ENCODE results near the gene CLNK.

Gene CLNK

DNA sequence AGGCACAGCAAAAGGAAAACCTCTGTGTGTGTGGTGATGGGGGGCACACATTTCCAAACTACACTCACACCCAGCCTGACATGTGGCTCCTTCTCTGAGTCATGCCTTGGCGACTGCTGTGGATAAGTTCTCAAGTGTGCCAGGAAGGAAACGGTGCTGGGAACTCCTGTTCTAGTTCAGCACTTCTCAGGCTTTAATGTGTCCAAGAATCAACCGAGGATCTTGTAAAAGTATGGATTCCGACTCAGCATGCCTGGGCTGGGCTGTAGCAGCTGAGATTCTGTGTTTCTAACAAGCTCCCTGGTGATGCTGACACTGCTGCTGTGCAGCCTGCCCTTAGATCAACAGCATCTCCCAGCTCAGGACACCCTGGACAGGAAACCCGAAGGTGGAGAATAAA lies 20.2 kb downstream of the CLNK start:
- Mint-ChIP-seq H3K36me3 (ENCODE audit: low read depth) (no peaks in the 10 kb centered on the region), H3K27ac (no peak overlapping the region), H3K4me3 (no peak overlapping the region), H3K27me3 (peaks cover 3% of the 10 kb centered on the region), H3K9me3 (no peaks in the 10 kb centered on the region), H3K4me1 (ENCODE audit: low read depth) (no peaks in the 10 kb centered on the region)
- intact Hi-C loops (cut with micrococcal nuclease): no loop called here

- intact Hi-C loops (cut with micrococcal nuclease): no loop called here
Observed at GRCh38 chr4:10662937-10663336, 21.6 kb downstream of the CLNK start.

DNA sequence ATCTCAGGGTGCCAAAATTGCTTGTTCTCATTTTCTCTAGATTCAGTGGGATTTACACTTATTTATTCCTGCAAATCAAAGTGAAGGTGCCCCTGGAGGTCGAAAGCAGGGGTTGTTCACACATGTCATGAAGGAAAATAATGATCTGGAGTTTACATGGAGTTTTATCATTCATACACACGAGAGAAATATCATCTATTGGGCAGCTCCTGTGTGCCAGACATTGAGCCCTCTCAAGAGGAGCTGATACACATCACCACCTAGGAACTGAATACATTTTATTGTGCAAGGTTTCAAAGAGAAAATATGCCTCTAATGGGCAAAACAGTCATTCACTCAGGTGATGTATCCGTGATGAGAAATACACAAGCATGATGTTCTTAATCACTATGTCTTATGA lies 23.5 kb downstream of the CLNK start:
- Mint-ChIP-seq H3K9me3 (no peaks in the 10 kb centered on the region), H3K27ac (no peak overlapping the region), H3K4me1 (ENCODE audit: low read depth) (no peaks in the 10 kb centered on the region), H3K4me3 (no peak overlapping the region), H3K36me3 (ENCODE audit: low read depth) (no peaks in the 10 kb centered on the region), H3K27me3 (no peaks in the 10 kb centered on the region)
- intact Hi-C loops (cut with micrococcal nuclease): no loop called here

More at GRCh38 chr4:10662937-10663336, 21.6 kb downstream of the CLNK start:
- H3K9me3 Mint-ChIP-seq: no peaks in the 10 kb centered on the region
- no peaks in the 10 kb centered on the region for H3K36me3 Mint-ChIP-seq (ENCODE audit: low read depth)
- no peaks in the 10 kb centered on the region for H3K27me3 Mint-ChIP-seq
- no peaks in the 10 kb centered on the region for H3K4me1 Mint-ChIP-seq (ENCODE audit: low read depth)
- no peak overlapping the region for H3K27ac Mint-ChIP-seq
- no peak overlapping the region for H3K4me3 Mint-ChIP-seq

DNA sequence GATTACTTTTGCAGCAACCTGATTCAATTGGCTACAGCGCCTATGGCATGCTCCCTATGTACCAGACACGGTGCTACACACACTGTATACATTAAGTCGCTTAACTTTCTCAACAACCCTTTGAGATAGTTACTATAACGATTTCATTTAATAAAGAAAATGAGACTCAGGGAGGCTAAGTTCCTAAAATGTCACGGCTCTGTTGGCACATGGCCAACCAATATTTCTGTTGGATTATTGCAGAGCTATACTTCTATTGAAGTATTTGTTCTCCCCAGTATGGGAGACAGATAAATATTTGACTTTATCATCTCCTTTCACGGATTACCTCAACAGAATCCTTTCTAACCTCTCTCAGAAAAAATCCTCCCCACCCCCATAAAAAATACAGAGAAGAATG lies 25.3 kb downstream of the CLNK start:
- no peak overlapping the region for H3K27ac Mint-ChIP-seq
- H3K27me3 Mint-ChIP-seq: no peaks in the 10 kb centered on the region
- H3K4me1 Mint-ChIP-seq (ENCODE audit: low read depth): no peaks in the 10 kb centered on the region
- H3K4me3 Mint-ChIP-seq: no peak overlapping the region
- no peaks in the 10 kb centered on the region for H3K36me3 Mint-ChIP-seq (ENCODE audit: low read depth)
- no peaks in the 10 kb centered on the region for H3K9me3 Mint-ChIP-seq
- intact Hi-C loops (cut with micrococcal nuclease): no loop called here

- Mint-ChIP-seq H3K36me3 (ENCODE audit: low read depth) (no peaks in the 10 kb centered on the region), H3K9me3 (no peaks in the 10 kb centered on the region), H3K27ac (no peak overlapping the region), H3K4me1 (ENCODE audit: low read depth) (no peaks in the 10 kb centered on the region), H3K27me3 (no peaks in the 10 kb centered on the region), H3K4me3 (no peak overlapping the region)
- intact Hi-C loops (cut with micrococcal nuclease): no loop called here
Observed at GRCh38 chr4:10656988-10657387, 27.6 kb downstream of the CLNK start.

- H3K4me3 Mint-ChIP-seq: no peak overlapping the region
- H3K4me1 Mint-ChIP-seq (ENCODE audit: low read depth): no peaks in the 10 kb centered on the region
- H3K27ac Mint-ChIP-seq: no peak overlapping the region
- intact Hi-C loops (cut with micrococcal nuclease): no loop called here
- H3K27me3 Mint-ChIP-seq: no peaks in the 10 kb centered on the region
- H3K36me3 Mint-ChIP-seq (ENCODE audit: low read depth): no peaks in the 10 kb centered on the region
- no peaks in the 10 kb centered on the region for H3K9me3 Mint-ChIP-seq
Observed at GRCh38 chr4:10656420-10656819, 28.1 kb downstream of the CLNK start.

GRCh38 chr4:10655968-10656367 lies 28.6 kb downstream of the CLNK start:
- no peaks in the 10 kb centered on the region for H3K9me3 Mint-ChIP-seq
- H3K36me3 Mint-ChIP-seq (ENCODE audit: low read depth): no peaks in the 10 kb centered on the region
- H3K4me3 Mint-ChIP-seq: no peak overlapping the region
- H3K27ac Mint-ChIP-seq: no peak overlapping the region
- no peaks in the 10 kb centered on the region for H3K27me3 Mint-ChIP-seq
- intact Hi-C loops (cut with micrococcal nuclease): no loop called here
- no peaks in the 10 kb centered on the region for H3K4me1 Mint-ChIP-seq (ENCODE audit: low read depth)

- H3K4me3 Mint-ChIP-seq: no peak overlapping the region
- H3K4me1 Mint-ChIP-seq (ENCODE audit: low read depth): no peaks in the 10 kb centered on the region
- no peak overlapping the region for H3K27ac Mint-ChIP-seq
- no peaks in the 10 kb centered on the region for H3K9me3 Mint-ChIP-seq
- no peaks in the 10 kb centered on the region for H3K36me3 Mint-ChIP-seq (ENCODE audit: low read depth)
- no peaks in the 10 kb centered on the region for H3K27me3 Mint-ChIP-seq
- intact Hi-C loops (cut with micrococcal nuclease): no loop called here
Observed at GRCh38 chr4:10648479-10648878, 36.1 kb downstream of the CLNK start.

GRCh38 chr4:10647846-10648245 lies 36.7 kb downstream of the CLNK start:
- no peaks in the 10 kb centered on the region for H3K4me1 Mint-ChIP-seq (ENCODE audit: low read depth)
- no peak overlapping the region for H3K4me3 Mint-ChIP-seq
- H3K36me3 Mint-ChIP-seq (ENCODE audit: low read depth): no peaks in the 10 kb centered on the region
- intact Hi-C loops (cut with micrococcal nuclease): no loop called here
- no peak overlapping the region for H3K27ac Mint-ChIP-seq
- no peaks in the 10 kb centered on the region for H3K27me3 Mint-ChIP-seq
- no peaks in the 10 kb centered on the region for H3K9me3 Mint-ChIP-seq

GRCh38 chr4:10643600-10644425 lies 40.8 kb downstream of the CLNK start:
- Mint-ChIP-seq H3K27me3 (no peaks in the 10 kb centered on the region), H3K4me3 (no peak overlapping the region), H3K4me1 (ENCODE audit: low read depth) (peaks cover 14% of the 10 kb centered on the region), H3K27ac (no peak overlapping the region), H3K36me3 (ENCODE audit: low read depth) (no peaks in the 10 kb centered on the region), H3K9me3 (peaks cover 9% of the 10 kb centered on the region)
- intact Hi-C loops (cut with micrococcal nuclease): no loop called here

GRCh38 chr4:10640561-10641201 lies 43.9 kb downstream of the CLNK start:
- no peaks in the 10 kb centered on the region for H3K27me3 Mint-ChIP-seq
- H3K9me3 Mint-ChIP-seq: peaks cover 9% of the 10 kb centered on the region
- no peak overlapping the region for H3K4me3 Mint-ChIP-seq
- H3K27ac Mint-ChIP-seq: peak overlapping the region; percentile 17
- intact Hi-C loops (cut with micrococcal nuclease): no loop called here
- no peaks in the 10 kb centered on the region for H3K36me3 Mint-ChIP-seq (ENCODE audit: low read depth)
- H3K4me1 Mint-ChIP-seq (ENCODE audit: low read depth): peaks cover 14% of the 10 kb centered on the region

GRCh38 chr4:10639664-10640063 lies 44.9 kb downstream of the CLNK start:
- no peaks in the 10 kb centered on the region for H3K36me3 Mint-ChIP-seq (ENCODE audit: low read depth)
- peaks cover 21% of the 10 kb centered on the region for H3K4me1 Mint-ChIP-seq (ENCODE audit: low read depth)
- H3K27me3 Mint-ChIP-seq: no peaks in the 10 kb centered on the region
- H3K4me3 Mint-ChIP-seq: no peak overlapping the region
- H3K9me3 Mint-ChIP-seq: peaks cover 9% of the 10 kb centered on the region
- intact Hi-C loops (cut with micrococcal nuclease): no loop called here
- H3K27ac Mint-ChIP-seq: no peak overlapping the region

DNA sequence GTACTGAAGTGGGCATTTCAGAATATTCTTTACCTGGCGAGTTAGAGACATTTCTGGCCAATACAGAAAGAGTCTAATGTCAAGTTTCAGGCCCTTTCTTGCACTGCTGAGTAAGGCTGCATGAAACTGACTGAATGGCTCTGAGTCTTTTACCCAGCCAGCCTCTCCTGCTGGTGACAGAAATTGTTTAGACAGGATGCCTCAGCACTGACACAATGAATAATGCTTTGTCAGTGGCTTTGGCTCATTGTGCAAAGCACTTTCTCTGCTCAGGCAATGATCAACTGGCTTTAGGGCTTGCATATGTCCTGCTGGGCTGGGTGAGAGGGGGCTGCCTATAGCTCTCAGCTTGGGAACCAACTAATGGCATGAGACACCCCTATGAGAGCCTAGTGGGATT lies 45.5 kb downstream of the CLNK start:
- Mint-ChIP-seq H3K4me1 (ENCODE audit: low read depth) (peaks cover 22% of the 10 kb centered on the region), H3K36me3 (ENCODE audit: low read depth) (no peaks in the 10 kb centered on the region), H3K9me3 (peaks cover 9% of the 10 kb centered on the region), H3K27me3 (no peaks in the 10 kb centered on the region), H3K4me3 (no peak overlapping the region), H3K27ac (no peak overlapping the region)
- intact Hi-C loops (cut with micrococcal nuclease): no loop called here

GRCh38 chr4:10635091-10635490 lies 49.5 kb downstream of the CLNK start:
- Mint-ChIP-seq H3K27ac (no peak overlapping the region), H3K36me3 (ENCODE audit: low read depth) (no peaks in the 10 kb centered on the region), H3K27me3 (no peaks in the 10 kb centered on the region), H3K9me3 (no peaks in the 10 kb centered on the region), H3K4me3 (no peak overlapping the region), H3K4me1 (ENCODE audit: low read depth) (peaks cover 8% of the 10 kb centered on the region)
- intact Hi-C loops (cut with micrococcal nuclease): no loop called here

GRCh38 chr4:10629394-10629793 lies 55.2 kb downstream of the CLNK start:
- Mint-ChIP-seq H3K27me3 (peaks cover 5% of the 10 kb centered on the region), H3K9me3 (no peaks in the 10 kb centered on the region), H3K27ac (no peak overlapping the region), H3K4me1 (ENCODE audit: low read depth) (no peaks in the 10 kb centered on the region), H3K36me3 (ENCODE audit: low read depth) (no peaks in the 10 kb centered on the region), H3K4me3 (no peak overlapping the region)
- intact Hi-C loops (cut with micrococcal nuclease): no loop called here
